ENCODE results near the gene PASK.
"Not testable (repeated sequence)": the region's sequence is repeated elsewhere in the genome, so short reads cannot be mapped to it uniquely, and the experiment has no call there.

Gene PASK

DNA sequence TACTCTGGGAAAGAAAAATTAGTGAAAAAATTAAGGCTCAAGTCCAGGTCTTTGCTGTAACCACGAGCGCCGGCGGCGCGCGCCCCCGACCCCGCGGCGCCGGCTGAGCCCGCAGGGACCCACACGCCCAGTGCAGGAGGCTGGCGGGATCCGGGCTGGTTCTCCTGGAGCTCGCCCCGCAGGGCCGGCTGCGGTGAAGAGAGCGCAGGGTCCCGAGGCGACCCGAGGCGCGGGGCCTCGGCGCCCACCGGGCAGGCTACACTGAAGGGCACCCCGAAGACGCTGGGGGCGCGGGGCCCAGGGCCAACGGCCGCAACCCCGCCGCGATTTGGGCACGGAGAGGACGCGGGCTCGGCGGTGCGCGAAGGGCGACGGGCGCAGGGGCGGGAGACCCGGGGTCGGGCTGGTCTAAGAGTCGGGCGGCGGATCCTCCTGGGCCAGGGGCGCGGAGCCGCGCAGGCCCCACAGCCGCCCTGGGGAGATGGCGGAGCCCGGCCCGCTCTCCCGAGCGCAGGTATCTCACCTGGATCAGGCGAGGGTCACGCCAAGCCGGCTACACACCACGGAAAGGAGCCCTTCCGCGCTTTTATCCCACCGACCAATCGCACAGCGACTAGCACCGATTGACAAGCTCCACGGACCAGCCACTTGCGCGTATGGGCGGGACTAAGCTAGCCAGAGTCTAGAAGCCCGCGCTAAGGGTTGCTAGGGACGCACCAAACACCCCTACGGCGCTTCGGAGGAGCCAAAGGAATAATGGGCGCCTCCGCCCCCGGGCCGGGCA, at the start of gene PASK:
Gene PASK (minus strand): TSS at position 582 of the 784 bp plus-strand sequence. CDS start 6,440 bp downstream, outside the sequence.
- peak; percentile 97 for DNase-seq (ENCODE audit: low read depth)

DNA sequence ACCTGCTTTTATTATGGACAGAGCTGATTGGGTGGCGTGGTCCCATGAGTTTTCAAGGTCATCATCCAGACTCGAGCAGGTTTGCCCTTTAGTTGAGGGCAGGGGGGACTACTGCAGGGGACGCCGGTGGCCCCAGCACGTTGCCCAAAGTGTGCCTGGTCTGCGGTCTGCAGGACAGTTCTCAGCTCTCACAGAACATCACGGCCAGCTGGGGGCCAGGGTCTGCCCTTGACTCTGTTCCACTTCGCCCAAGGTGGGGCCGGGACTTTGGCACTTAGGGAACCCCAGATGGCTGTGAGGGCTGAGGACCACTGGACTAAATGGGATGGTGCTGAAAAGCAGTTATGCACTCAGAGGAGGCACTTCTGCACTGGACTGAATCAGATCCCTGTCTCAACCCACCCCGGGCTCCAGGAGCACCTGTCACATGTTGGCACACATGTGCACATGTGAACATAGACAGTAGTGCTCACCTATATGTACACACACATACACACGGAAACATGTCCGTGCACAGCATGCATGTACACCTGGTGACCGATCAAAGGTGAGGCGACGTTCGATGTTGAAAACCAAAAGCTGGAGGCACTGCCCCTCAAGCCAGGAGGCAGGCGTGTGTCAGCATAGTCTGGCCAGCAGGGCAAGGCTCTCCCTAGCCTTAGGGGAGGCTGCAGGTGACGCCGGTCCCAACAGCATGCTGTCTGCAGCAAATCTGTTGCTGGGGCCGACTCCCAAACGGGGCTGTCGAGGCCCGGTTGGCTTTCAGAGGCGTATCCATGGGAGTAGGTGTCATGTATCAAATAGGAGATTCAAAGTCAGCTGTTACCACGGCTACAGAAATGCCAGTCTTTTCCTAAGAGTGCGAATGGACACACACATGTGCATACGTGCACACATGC, 49.4 kb upstream of the PASK start:
- DNase-seq (ENCODE audit: low read depth), result no peak

- DNase-seq (ENCODE audit: low read depth), result no peak
Observed at GRCh38 chr2:241197947-241198346, 48.7 kb upstream of the PASK start.

DNA sequence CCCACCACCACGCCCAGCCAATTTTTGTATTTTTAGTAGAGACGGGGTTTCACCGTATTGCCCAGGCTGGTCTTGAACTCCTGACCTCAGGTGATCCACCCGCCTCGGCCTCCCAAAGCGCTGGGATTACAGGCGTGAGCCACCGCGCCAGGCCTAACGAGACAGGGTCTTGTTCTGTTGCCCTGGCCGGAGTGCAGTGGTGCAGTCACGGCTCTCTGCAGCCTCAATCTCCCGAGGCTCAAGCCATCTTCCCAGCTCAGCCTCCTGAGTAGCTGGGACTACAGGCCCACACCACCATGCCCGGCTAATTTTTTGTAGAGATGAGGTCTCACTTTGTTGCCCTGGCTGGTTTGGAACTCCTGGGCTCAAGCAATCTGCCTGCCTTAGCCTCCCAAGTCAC, 48.0 kb upstream of the PASK start:
- DNase-seq (ENCODE audit: low read depth), result not testable (repeated sequence)

- DNase-seq (ENCODE audit: low read depth), result no peak
Observed at GRCh38 chr2:241195506-241196130, 46.3 kb upstream of the PASK start.

GRCh38 chr2:241194811-241195210, 45.5 kb upstream of the PASK start:
- DNase-seq (ENCODE audit: low read depth), result no peak

- DNase-seq (ENCODE audit: low read depth), result no peak
Observed at GRCh38 chr2:241193271-241193670, 44.0 kb upstream of the PASK start.

- no peak for DNase-seq (ENCODE audit: low read depth)
Observed at GRCh38 chr2:241191081-241191480, 41.8 kb upstream of the PASK start.

DNA sequence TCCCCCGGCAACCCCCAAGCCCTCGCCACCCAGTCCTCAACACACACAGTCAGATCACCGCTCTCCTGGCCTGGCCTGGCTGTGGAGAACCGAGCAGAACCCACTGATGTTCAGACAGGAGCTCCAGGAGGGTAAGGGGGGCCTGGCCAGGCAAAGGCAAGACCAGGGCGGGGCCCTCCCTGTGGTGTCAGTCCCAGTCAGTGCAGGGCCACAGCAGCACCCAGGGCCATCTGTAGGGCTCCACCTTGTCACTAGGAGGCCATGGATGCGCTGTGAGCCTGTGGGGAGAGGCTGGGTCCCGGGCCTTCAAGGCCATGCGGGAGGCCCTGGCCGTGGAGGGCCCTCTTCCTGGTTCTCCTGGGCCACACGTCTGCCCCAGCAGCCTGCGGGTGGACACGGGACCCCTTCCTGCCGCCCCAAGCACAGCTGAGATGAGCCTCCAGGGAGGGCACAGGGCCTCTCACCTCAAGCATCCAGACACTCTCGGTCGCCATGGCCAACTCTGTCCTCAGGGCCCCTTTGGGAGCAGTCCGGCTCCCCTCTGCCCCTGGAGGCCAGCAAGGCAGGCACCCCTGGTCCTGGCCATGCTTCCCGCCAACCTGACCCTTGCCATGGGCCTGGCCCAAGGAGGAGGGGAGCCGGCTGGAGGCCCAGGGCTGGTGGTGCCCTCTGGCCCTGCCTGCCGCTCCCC, 41.2 kb upstream of the PASK start:
- DNase-seq (ENCODE audit: low read depth), result no peak

GRCh38 chr2:241189856-241190201, 40.6 kb upstream of the PASK start:
- DNase-seq (ENCODE audit: low read depth), result no peak

GRCh38 chr2:241189093-241189855, 40.0 kb upstream of the PASK start:
- DNase-seq (ENCODE audit: low read depth), result no peak

- no peak for DNase-seq (ENCODE audit: low read depth)
Observed at GRCh38 chr2:241188361-241189092, 39.3 kb upstream of the PASK start, which contains the start of gene ANO7. ANO7 (plus strand) TSS chr2:241188677; CDS start chr2:241190064, 1,387 bp downstream.

DNA sequence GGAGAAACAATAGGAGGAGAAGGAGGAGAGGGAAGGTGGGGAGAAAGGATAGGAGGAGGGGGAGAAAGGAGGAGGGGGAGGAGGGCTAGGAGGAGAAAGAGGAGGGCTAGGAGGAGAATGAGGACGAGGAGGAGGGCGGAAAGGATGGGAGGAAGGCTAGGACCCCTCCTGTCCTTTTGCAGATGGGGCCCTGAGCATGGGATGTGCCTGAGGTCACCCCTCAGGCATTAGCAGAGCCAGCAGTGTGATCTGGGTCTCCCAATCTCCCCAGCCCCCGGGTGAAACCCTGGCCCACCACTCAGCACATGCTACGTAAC, 38.6 kb upstream of the PASK start:
- DNase-seq (ENCODE audit: low read depth), result no peak

- no peak for DNase-seq (ENCODE audit: low read depth)
Observed at GRCh38 chr2:241187101-241187917, 38.0 kb upstream of the PASK start.

DNA sequence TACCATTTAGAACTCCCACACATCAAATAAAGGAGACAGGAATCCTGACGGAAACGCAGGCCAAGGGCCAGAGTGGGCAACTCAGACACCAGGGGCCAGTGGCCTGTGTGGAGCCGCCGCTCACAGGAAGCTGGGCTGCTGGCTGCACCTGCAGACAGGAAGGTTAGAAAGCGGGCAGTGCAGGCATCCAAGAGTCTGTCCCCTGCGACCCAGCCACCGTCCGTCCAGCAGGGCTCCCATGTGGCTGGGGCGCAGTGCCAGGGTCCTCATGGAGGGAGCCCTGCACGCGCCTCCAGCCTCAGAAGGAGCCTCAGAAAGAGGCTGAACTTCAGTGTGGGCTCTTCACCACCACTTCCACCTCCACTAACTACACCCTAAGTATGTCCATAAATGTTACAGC, 36.7 kb upstream of the PASK start:
- no peak for DNase-seq (ENCODE audit: low read depth)

GRCh38 chr2:241184901-241185300, 35.6 kb upstream of the PASK start:
- DNase-seq (ENCODE audit: low read depth), result no peak

DNA sequence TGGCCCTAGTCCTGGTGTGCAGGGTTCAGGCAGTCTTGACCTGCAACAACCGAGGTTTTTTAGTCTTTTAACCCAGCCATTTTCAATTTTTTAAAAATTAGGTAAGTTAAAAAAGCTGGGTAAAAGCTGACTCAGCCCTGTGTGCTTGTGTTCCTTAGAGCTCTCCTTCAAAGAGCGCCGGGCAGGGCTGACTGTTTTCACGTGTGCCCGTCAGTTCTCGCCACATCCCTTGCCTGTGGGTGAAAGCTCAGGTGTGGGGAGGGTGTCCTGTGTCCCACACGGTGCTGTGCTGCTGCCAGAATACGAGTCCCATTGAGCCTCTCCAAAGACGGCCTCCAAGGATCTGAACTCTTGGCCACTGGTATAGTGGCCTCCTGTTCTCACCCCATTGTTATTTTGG, 33.9 kb upstream of the PASK start:
- no peak for DNase-seq (ENCODE audit: low read depth)

DNA sequence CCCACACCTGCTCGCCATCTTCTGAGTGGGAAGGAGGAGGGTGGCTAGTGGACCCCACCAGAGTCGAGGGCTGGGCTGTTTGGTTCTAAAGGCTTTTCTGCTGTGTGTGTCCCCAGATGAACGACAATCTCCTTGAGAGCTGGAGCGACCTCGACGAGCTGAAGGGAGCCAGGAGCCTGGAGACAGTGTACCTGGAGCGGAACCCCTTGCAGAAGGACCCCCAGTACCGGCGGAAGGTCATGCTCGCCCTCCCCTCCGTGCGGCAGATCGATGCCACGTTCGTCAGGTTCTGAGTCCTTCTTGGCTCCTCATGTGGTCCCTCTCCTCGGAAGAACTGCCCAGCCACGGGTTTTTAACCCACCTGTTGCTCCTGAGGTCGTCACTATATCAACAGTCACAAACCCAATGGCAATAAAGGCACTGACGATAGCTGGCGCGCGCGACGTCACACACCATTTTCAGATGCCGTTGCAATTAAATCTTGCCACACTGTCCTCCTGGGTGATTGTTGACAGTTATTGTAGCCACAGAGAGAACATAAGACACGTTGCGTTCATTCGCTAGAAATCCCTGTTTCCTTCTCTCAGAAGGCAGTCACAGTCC, 33.4 kb upstream of the PASK start:
- DNase-seq (ENCODE audit: low read depth), result no peak

GRCh38 chr2:241182126-241182525, 32.9 kb upstream of the PASK start:
- DNase-seq (ENCODE audit: low read depth), result no peak
